ENCODE results near the gene LIPE.

The LIPE gene

DNA sequence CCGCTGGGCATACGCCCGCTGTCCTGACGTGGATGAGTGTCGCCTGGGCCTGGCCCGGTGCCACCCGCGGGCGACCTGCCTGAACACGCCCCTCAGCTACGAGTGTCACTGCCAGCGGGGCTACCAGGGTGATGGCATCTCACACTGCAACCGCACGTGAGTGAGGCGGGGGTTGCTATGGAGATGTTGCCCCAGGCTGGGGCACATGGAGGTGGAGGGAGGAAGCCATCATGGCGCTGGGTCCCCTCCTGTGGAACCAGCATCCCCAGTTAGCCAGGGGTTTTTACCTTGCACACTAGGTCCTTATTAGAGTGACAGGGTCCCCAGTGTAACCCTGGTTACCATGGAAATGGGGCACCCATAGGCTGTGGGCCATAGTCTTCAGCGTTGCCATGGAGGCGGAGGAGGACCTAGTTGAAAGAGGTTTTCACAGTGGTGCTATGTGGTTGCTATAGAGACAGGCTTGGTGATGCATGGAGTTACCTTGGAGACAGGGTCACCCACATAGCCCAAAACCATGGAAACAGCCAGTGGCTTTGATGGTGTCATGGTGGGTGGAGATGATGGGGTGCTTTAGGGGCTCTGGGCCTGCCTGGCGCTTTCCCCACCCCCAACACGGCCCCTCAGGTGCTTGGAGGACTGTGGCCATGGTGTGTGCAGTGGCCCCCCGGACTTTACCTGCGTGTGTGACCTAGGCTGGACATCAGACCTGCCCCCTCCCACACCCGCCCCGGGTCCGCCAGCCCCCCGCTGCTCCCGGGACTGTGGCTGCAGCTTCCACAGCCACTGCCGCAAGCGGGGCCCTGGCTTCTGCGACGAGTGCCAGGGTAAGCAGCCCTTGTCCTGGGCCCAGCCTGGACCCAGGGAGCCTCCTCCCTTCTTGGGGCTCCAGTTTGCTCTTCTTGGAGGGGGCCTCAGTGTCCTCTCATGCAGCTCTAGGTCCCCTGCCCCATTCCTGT lies 74.6 kb downstream of the LIPE start:
- DNase-seq, result peak; percentile 77

Measured in NCI-H345 (cell line).